Aorta (tissue), 5 donors: ENCODE results near the gene PRKN. TPM values are rescaled to one million over a fixed set of nuclear protein-coding genes. Genes with fewer than 3 reads are reported as not detected.

Experiments used
- ATAC-seq: fragments of 200-7000 bp; cut with Tn5 transposase; one replicate; pipeline ENCODE4 v1.9.1; 2022; ENCODE audit warnings: moderate library complexity; ENCODE audit not compliant: low FRiP score
- DNase-seq, 2 donors: peaks; one replicate each; pipeline ENCODE4 v3.0.0-alpha.2; 2020
- H3K27ac ChIP-seq, 2 donors: one replicate each; pipeline ENCODE4 v1.5.1; 2013; ENCODE audit warnings: low read length in 2 of 2, mild to moderate bottlenecking in 2 of 2, moderate library complexity in 2 of 2, control low read depth in 1 of 2, inconsistent platforms in 1 of 2, low read depth in 1 of 2
- H3K27me3 ChIP-seq, 2 donors: one replicate each; pipeline ENCODE4 v1.6.1; 2013; ENCODE audit warnings: control low read depth in 1 of 2, low read length in 1 of 2, mild to moderate bottlenecking in 1 of 2, moderate library complexity in 1 of 2; ENCODE audit not compliant: insufficient read depth in 2 of 2, control insufficient read depth in 1 of 2
- H3K36me3 ChIP-seq, 2 donors: one replicate each; pipeline ENCODE4 v1.6.1; 2013; ENCODE audit warnings: control low read depth in 1 of 2, low read length in 1 of 2, mild to moderate bottlenecking in 1 of 2; ENCODE audit not compliant: insufficient read depth in 2 of 2, control insufficient read depth in 1 of 2
- H3K4me1 ChIP-seq, 2 donors: one replicate each; pipeline ENCODE4 v1.6.1; 2013; ENCODE audit warnings: low read length in 2 of 2, control low read depth in 1 of 2, mild to moderate bottlenecking in 1 of 2, moderate library complexity in 1 of 2; ENCODE audit not compliant: insufficient read depth in 2 of 2, control insufficient read depth in 1 of 2
- H3K4me3 ChIP-seq, 2 donors: one replicate each; pipeline ENCODE4 v1.5.1; 2013; ENCODE audit warnings: low read length in 2 of 2, control low read depth in 1 of 2, mild to moderate bottlenecking in 1 of 2
- H3K9me3 ChIP-seq: one replicate; pipeline ENCODE4 v1.6.1; 2013; ENCODE audit warnings: mild to moderate bottlenecking, low read length; ENCODE audit not compliant: control insufficient read depth
- WGBS, 2 donors: extraction: QIAGEN DNeasy Blood & Tissue Kit; methylation state at CpG; one replicate each; pipeline ENCODE4 v1.1.7; 2013; 5-methylcytosine and 5-hydroxymethylcytosine counted together
- intact Hi-C, 2 donors: fragments of 100-400 bp; cut with DNase I; formaldehyde crosslinking; loops; one replicate each; pipeline versions ENCODE4 v1.14.2 to v1.15.0; 2022
- polyA plus RNA-seq, 2 donors: library from polyadenylated mRNA; stranded (reverse); fragments of 200-250 nt; gene quantifications; one replicate each; pipeline ENCODE4 v1.2.3, GENCODE V29; 2013
- total RNA-seq, 2 donors: library from RNA; stranded (reverse); fragmentation: NEBNext Ultra II Directional; extraction: Animal tissue kit (Norgen Biotek cat#: 25700); gene quantifications; one replicate each; pipeline ENCODE4 v1.2.1, GENCODE V29; 2021
- donor health status: healthy with polysubstance abuse.
- donor health status: Bipolar disorder and iron deficiency.
- donor health status: DM: no; HTN: no; CAD: no.
- donor health status: DM: no; HTN: no; CAD: no.
- donor health status: DM: yes; HTN: yes; CAD: no.

The PRKN gene
- total and polyA plus RNA-seq, 4 donors = 1.0 to 17.3 (median 5.7) TPM

GRCh38 chr6:161838306-161839035 lies 889.1 kb downstream of the PRKN start:
- ATAC-seq = no peak
- Histone ChIP-seq H3K4me1 (no peaks in the 10 kb centered on the region), H3K36me3 (no peaks in the 10 kb centered on the region), H3K9me3 (no peaks in the 10 kb centered on the region), H3K27ac (no peak overlapping the region), H3K27me3 (no peaks in the 10 kb centered on the region), H3K4me3 (no peak overlapping the region)
- 73 to 75% methylated on average over 14 of the region's 14 CpGs for WGBS, 2 donors
- DNase-seq = no peak
- intact Hi-C loops = no loop called here

DNA sequence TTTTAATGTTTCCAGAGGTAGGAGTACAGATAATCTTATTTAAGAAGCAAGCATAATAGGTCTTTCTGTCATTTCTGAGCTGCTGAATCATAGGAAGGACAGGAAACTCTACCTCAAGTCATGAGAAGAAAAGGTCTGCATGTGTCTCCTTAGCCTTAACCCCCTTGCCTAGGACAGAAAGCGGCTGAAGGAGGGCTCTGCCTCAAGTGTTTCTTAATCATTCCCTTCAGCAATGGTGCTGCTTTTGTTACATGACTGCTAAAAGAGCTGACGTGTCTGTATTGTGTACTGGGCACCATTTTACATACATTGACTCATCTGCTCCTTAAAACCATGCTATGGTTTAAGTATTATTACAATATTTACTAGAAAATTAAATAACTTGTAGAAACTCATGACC lies 889.7 kb downstream of the PRKN start:
- 79 to 85% methylated on average over 2 of the region's 2 CpGs for WGBS, 2 donors
- no peaks in the 10 kb centered on the region for H3K4me1 ChIP-seq
- intact Hi-C loops = no loop called here
- DNase-seq (no peak), ATAC-seq (no peak)
- no peaks in the 10 kb centered on the region for H3K36me3 ChIP-seq
- no peak overlapping the region for H3K4me3 ChIP-seq
- H3K27me3 ChIP-seq = no peaks in the 10 kb centered on the region
- H3K27ac ChIP-seq = no peak overlapping the region
- H3K9me3 ChIP-seq = no peaks in the 10 kb centered on the region

DNA sequence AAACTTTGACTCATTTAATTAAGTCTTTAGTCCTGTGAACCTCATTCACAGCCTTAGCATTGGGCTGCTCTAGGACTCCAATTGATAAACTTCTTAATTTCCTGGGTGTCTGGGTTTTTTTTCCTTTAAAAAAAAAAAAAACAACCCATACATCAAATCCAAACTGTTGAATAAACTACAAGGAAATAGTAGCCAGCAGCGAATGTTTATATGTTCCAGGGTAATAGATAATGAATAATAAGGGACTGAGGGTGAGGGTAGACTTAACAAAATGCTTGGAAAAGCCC lies 890.2 kb downstream of the PRKN start:
- 46 to 54% methylated on average over 1 of the region's 1 CpG for WGBS, 2 donors
- DNase-seq = no peak
- Histone ChIP-seq H3K4me3 (no peak overlapping the region), H3K27ac (no peak overlapping the region), H3K4me1 (no peaks in the 10 kb centered on the region), H3K9me3 (no peaks in the 10 kb centered on the region), H3K36me3 (no peaks in the 10 kb centered on the region), H3K27me3 (no peaks in the 10 kb centered on the region)
- intact Hi-C loops = no loop called here
- ATAC-seq = no peak

DNA sequence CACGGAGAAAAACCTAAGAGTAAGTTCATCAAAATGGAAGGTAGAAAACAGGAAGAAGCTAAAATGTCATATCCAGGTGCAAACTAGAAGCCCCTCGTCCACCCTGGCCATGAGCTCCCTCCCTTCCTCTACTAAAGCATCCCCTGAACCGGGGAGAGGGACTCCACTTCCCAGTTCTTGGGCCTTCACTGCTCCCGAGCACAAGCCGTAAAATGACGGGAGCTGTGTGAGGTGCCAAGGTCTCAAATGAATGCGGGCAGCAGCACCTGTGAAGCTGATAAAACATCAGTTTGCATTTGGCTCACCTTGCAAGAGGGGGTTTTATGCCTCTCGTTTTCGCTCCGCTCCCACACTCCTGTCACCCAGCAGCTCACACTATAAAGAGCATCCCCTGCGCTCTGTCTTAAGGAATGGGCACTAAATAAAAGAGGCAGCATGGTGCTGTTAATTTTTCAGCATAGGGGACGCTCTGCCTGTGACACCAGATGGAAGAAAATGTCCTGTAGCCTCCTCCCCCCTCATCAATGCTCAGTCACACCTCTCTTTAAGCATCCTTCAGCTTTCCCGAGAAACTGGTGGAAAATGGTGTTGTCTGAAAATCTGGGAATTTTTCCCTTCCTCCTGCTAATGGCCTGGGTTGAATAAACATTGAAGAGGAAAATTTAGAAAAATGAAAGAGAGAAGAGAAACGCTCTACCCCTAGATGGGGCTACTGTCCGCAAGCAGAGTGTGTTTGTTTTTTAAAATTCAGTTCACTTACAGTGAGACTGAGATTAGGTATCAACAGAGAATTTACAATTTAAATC lies 890.7 kb downstream of the PRKN start:
- no peak overlapping the region for H3K4me3 ChIP-seq
- no peaks in the 10 kb centered on the region for H3K36me3 ChIP-seq
- 88 to 92% methylated on average over 15 of the region's 15 CpGs for WGBS, 2 donors
- no peak for ATAC-seq
- no peaks in the 10 kb centered on the region for H3K9me3 ChIP-seq
- no peaks in the 10 kb centered on the region for H3K27me3 ChIP-seq
- H3K4me1 ChIP-seq = no peaks in the 10 kb centered on the region
- DNase-seq = no peak
- intact Hi-C loops = no loop called here
- no peak overlapping the region for H3K27ac ChIP-seq

DNA sequence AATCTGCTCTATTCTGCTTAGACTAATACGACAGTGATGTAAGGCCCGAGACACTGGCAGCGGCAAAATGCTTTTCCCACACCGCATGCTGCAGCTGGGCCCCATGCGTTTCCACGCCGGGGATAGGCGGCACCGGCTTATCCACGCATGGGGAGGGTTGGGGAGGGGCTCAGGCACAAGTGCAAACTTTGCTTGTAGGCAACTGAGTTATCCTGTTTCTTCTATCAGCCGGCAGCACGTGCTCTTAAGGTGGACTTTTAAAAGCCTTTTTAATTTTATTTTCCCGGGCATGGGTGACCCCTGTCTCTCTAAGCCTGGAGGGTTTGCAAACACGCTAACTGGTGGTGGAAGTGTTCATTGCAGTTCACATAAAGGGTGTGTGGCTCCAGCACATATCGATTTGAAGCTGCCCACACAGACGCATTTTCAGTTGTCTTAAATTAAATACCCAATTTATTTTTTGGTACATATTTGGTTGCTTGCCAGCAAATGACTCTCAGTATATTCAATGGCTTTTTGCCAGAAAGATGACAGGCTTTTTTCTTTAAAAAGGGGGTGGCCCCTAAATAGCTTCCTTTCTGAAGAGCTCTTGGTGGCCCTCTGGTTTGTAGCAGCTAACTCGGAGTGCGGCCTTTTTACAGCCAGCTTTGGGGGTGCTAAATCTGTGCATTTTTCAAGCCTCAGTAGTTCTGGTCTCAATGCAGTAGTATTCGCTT lies 891.9 kb downstream of the PRKN start:
- no peaks in the 10 kb centered on the region for H3K4me1 ChIP-seq
- DNase-seq (no peak), ATAC-seq (no peak)
- H3K27me3 ChIP-seq = no peaks in the 10 kb centered on the region
- no peak overlapping the region for H3K27ac ChIP-seq
- H3K9me3 ChIP-seq = no peaks in the 10 kb centered on the region
- no peaks in the 10 kb centered on the region for H3K36me3 ChIP-seq
- 26 to 32% methylated on average over 19 of the region's 19 CpGs for WGBS, 2 donors
- intact Hi-C loops = no loop called here
- no peak overlapping the region for H3K4me3 ChIP-seq

DNA sequence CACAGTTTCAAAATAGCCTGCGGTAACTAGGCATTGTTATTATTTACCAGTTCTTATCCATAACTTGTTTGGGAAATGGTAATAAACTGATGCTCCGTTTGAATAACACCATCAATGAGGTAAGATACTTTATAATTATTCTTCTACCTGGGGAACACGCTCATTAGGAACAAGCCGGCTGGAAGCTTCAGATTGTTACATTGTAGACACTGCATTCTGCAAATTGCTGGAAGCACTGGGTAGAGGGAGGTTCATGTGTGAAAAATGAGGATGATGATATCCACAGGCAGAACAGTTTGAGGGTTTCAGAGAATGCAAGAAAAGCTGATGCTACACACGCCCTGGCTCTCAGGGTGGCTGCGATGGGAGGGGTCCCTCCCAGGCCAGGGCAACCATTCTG lies 893.1 kb downstream of the PRKN start:
- Histone ChIP-seq H3K4me3 (no peak overlapping the region), H3K36me3 (no peaks in the 10 kb centered on the region), H3K4me1 (no peaks in the 10 kb centered on the region), H3K27me3 (no peaks in the 10 kb centered on the region), H3K9me3 (no peaks in the 10 kb centered on the region), H3K27ac (no peak overlapping the region)
- intact Hi-C loops = no loop called here
- 93 to 96% methylated on average over 6 of the region's 6 CpGs for WGBS, 2 donors
- ATAC-seq (no peak), DNase-seq (no peak)

DNA sequence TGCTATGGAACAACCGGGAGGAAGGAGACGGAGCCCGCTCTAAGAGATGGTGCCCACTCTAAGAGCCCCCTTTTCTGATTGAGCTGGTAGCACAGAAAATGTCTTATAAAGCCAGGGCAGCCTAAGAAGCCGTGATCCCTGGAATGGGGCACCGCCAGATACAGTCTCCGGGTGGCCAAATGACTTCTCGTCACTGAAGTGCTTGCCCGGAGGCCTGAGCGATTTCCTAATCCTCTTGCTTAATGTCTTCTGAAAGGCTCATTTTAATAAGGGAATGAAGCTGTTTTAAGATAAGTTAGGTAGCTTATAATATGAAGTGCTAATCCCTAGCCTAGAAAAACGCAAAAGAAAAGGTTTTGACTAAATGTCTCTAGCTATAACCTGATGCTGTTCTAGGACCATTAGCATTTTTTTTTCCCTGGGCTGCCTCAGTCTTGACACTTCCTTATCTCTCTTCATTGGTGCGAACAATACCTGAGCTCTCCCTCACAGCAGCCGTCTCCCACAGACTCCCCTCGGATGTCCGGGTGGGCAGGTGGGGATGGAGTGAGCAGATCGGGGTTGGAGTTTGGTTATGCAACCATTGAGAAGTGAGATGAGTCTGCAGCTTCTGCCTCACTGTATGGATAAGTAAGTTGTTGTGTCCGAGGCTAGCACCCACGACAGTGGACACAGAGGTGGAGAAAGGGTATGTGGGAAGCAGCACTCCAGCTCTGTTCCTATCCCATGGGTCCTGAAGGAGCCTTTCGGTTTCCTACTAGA lies 894.3 kb downstream of the PRKN start:
- Histone ChIP-seq H3K27ac (no peak overlapping the region), H3K9me3 (no peaks in the 10 kb centered on the region), H3K36me3 (no peaks in the 10 kb centered on the region), H3K4me3 (no peak overlapping the region), H3K4me1 (no peaks in the 10 kb centered on the region), H3K27me3 (no peaks in the 10 kb centered on the region)
- intact Hi-C loops = no loop called here
- DNase-seq = no peak
- ATAC-seq = no peak
- 88 to 97% methylated on average over 18 of the region's 18 CpGs for WGBS, 2 donors

- H3K4me1 ChIP-seq = no peaks in the 10 kb centered on the region
- H3K27me3 ChIP-seq = no peaks in the 10 kb centered on the region
- H3K27ac ChIP-seq = no peak overlapping the region
- ATAC-seq (no peak), DNase-seq (no peak)
- H3K36me3 ChIP-seq = no peaks in the 10 kb centered on the region
- 93 to 96% methylated on average over 12 of the region's 12 CpGs for WGBS, 2 donors
- H3K9me3 ChIP-seq = no peaks in the 10 kb centered on the region
- intact Hi-C loops = no loop called here
- H3K4me3 ChIP-seq = no peak overlapping the region
Measured at GRCh38 chr6:161832622-161833021, 894.9 kb downstream of the PRKN start.
